NCI-H2107 treated with DMSO at 0.1 percent for 48 hours (cell line): ENCODE measurements around the gene GNG14.
"Not testable (repeated sequence)": the region's sequence is repeated elsewhere in the genome, so short reads cannot be mapped to it uniquely, and the experiment has no call there.

Experiments
- DNase-seq: peaks from one replicate; lab custom pipeline; 2025; ENCODE audit not compliant: unreplicated experiment; lab: John Stamatoyannopoulos, UW

Gene GNG14

DNA sequence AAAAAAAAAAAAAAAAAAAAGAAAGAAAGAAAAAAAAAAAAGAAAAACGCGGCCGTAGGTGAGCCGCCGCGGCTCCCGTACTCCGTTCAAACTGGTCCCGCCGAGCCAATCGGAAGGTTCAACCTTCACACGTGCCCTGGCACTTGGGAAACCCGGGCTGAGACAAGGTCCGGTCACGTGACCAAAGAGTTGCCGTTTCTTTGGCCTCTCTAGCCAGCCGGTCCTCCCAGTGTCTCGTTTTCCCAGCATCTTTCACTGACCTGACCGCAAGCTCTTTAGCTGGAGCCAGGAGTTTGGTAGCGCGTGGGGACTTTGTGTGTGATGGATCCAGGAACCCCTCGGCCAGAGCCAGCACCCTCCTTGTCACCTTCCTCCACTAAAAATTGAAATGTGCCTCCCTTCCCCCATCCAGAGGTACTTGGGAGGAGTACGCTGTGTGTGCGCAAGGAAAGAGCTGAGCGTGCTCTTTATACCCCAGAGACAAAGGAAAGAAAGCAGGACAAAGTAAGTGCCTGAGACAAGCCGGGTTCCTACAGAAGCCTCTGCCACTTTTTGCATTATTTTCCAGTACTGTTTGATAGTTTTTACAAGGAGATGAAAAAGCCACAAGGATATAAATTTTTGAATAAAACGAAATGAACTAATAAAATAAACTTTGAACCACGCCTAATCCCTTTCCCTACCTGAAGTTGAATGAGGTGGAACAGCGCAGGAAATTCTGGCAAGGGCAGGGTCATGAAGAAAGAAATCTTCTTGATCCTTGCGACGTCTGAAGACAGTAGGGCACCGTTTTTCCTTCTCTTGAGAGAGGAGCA is 35.0 kb downstream of the GNG14 start:
- peak; percentile 96 for DNase-seq

DNA sequence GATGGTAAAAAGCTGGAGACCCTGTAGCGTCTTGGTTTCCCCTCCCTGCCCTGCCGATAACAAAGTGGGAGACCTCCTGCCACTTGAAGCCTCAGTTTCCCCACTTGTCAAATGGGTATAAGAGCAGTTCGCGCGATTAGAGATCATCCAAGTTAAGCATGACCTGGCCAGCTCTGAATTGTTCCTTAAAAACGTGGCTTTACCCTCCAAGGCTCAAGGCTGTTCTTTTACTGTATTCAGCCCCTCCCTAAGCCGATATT is 35.5 kb downstream of the GNG14 start:
- no peak for DNase-seq

GRCh38 chr19:12723641-12724426 is 36.0 kb downstream of the GNG14 start, which contains the start of gene TNPO2:
TSS of gene TNPO2 (minus strand) at chr19:12723932. CDS start at chr19:12720977, 2,955 bp downstream.
- peak; percentile 26 for DNase-seq

GRCh38 chr19:12725612-12726011 is 37.8 kb downstream of the GNG14 start:
- not testable (repeated sequence) for DNase-seq

DNA sequence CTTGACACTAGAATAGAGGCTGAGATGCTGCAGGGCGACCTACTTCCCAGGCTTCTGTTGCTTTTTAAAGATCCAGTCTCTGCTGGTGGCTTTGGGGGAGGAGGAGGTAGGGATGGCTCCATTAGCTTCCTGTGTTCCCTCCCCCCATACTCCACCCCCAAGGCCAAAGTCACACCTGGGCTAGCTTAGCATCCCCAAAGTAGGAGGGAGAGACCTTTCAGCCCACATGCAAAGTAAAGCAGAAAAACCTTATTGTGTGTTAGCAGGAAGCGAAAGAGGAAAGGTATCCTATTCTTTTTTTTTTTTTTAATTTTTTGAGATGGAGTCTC is 39.2 kb downstream of the GNG14 start:
- no peak for DNase-seq

GRCh38 chr19:12727745-12728433 is 40.1 kb downstream of the GNG14 start:
- no peak for DNase-seq

- no peak for DNase-seq
Observed at GRCh38 chr19:12730064-12730463, 42.3 kb downstream of the GNG14 start.

GRCh38 chr19:12731337-12731736 is 43.5 kb downstream of the GNG14 start:
- DNase-seq = no peak

DNA sequence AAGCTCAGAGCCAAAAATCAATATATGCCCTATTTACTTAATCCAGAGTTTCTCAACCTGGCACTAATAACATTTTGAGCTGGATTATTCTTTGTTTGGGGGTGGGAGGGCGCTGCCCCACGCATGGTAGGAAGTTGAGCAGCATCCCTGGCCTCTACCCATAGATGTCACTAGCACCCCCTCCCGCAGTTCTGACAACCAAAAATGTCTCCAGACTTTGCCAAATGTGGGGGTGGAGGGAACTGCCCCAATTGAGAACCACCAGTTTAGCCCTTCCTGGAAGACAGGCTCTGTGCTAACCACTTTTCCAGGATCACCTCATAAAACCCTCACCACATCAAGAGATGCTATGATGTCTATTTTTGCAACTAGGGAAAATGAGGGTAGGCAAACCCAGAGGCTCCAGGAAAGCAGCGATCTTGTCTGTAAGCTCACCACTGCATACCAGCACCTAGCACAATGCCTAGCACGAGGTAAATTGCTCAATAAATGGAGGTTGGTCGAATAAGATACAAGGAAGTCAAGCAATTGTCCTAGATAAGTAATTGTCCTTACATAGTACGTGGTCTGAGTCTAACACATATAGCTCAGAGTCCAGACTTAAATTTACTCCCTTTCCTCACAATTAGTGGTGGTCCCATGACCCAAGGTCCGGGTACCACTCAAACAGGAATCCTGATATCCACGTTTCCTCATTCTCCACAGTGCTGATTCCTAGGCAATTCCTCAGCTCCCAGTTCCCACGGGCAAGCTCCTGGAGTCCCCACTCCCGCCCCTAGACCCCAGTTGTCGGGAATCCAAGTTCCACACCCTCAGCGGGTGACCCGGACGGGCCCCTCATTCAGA is 45.8 kb downstream of the GNG14 start:
- DNase-seq = peak; percentile 15

- peak; percentile 99 for DNase-seq
Observed at GRCh38 chr19:12736995-12737834, 49.4 kb downstream of the GNG14 start, which contains the start of gene GET3. TSS of gene GET3 (plus strand) at chr19:12737497. CDS start at chr19:12737506, 9 bp downstream.

- DNase-seq = no peak
Observed at GRCh38 chr19:12737835-12738351, 50.1 kb downstream of the GNG14 start.
